HepG2 (cell line): Measurements from ENCODE around the gene C16orf95. TPM values are rescaled to one million over a fixed set of nuclear protein-coding genes. Genes with fewer than 3 reads are reported as not detected.

Experiments
- CENPBD1 ChIP-seq: sonication (generic); formaldehyde crosslinking; IDR thresholded peaks from 2 replicates; pipeline ENCODE4 v1.8.0; 2022; ENCODE audit warnings: missing genetic modification reagents, low read depth, mild to moderate bottlenecking, borderline replicate concordance
- CHCHD3 ChIP-seq: sonication (generic); formaldehyde crosslinking; IDR thresholded peaks from 2 replicates; pipeline ENCODE4 v1.8.0; 2022; ENCODE audit warnings: mild to moderate bottlenecking, missing genetic modification reagents, moderate library complexity
- FUBP1 ChIP-seq: sonication (generic); formaldehyde crosslinking; IDR thresholded peaks from 2 replicates; pipeline ENCODE4 v1.5.1; 2020; ENCODE audit warnings: missing genetic modification reagents, mild to moderate bottlenecking, borderline replicate concordance
- GATAD1 ChIP-seq: IDR thresholded peaks from 2 replicates; pipeline ENCODE4 v1.6.1; 2016; ENCODE audit warnings: missing genetic modification reagents, missing compliant biosample characterization
- MED13 ChIP-seq: sonication (generic); formaldehyde crosslinking; IDR thresholded peaks from 2 replicates; pipeline ENCODE4 v1.5.0; 2020; ENCODE audit warnings: missing genetic modification reagents
- POLR2A ChIP-seq, 2 experiments: IDR thresholded peaks; 2 replicates each; pipeline ENCODE4 v1.6.1; 2011; ENCODE audit warnings: low read depth in 2 of 2, low read length in 2 of 2, mild to moderate bottlenecking in 1 of 2, moderate library complexity in 1 of 2; ENCODE audit not compliant: insufficient read depth in 1 of 2
- PREB ChIP-seq: sonication (generic); formaldehyde crosslinking; IDR thresholded peaks from 2 replicates; pipeline ENCODE4 v1.4.0; 2020; ENCODE audit warnings: missing genetic modification reagents
- PTBP1 ChIP-seq: fragments of 200-400 bp; formaldehyde crosslinking; IDR thresholded peaks from 2 replicates; pipeline ENCODE4 v1.6.1; 2018; ENCODE audit warnings: low read length, low read depth; ENCODE audit not compliant: poor library complexity, severe bottlenecking
- SATB2 ChIP-seq: sonication (generic); formaldehyde crosslinking; IDR thresholded peaks from 2 replicates; pipeline ENCODE4 v1.5.0; 2020; ENCODE audit warnings: missing genetic modification reagents
- SIX4 ChIP-seq: sonication (generic); formaldehyde crosslinking; IDR thresholded peaks from 2 replicates; pipeline ENCODE4 v1.4.0; 2020; ENCODE audit warnings: missing genetic modification reagents
- SMARCC2 ChIP-seq: fragments of 450-650 bp; IDR thresholded peaks from 2 replicates; pipeline ENCODE4 v1.6.1; 2017; ENCODE audit warnings: antibody characterized with exemption, mild to moderate bottlenecking
- TBL1XR1 ChIP-seq: fragments of 150-350 bp; IDR thresholded peaks from 2 replicates; pipeline ENCODE4 v1.6.1; 2014; ENCODE audit warnings: borderline replicate concordance, low read length; ENCODE audit not compliant: partially characterized antibody
- THAP9 ChIP-seq: sonication (generic); formaldehyde crosslinking; IDR thresholded peaks from 2 replicates; pipeline ENCODE4; 2020; ENCODE audit warnings: missing genetic modification reagents, mild to moderate bottlenecking, borderline replicate concordance
- ZBTB4 ChIP-seq: sonication (generic); formaldehyde crosslinking; IDR thresholded peaks from 2 replicates; pipeline ENCODE4 v1.4.0; 2020; ENCODE audit warnings: missing genetic modification reagents, mild to moderate bottlenecking, borderline replicate concordance
- ZNF180 ChIP-seq: sonication (generic); formaldehyde crosslinking; IDR thresholded peaks from 2 replicates; pipeline ENCODE4 v1.4.0; 2020; ENCODE audit warnings: low read depth, missing genetic modification reagents, borderline replicate concordance
- ZNF20 ChIP-seq: sonication (generic); formaldehyde crosslinking; IDR thresholded peaks from 2 replicates; pipeline ENCODE4 v1.4.0; 2020; ENCODE audit warnings: mild to moderate bottlenecking, moderate library complexity, missing genetic modification reagents
- ZNF224 ChIP-seq: sonication (generic); formaldehyde crosslinking; IDR thresholded peaks from 2 replicates; pipeline ENCODE4 v1.5.0; 2020; ENCODE audit warnings: mild to moderate bottlenecking, missing genetic modification reagents
- ZNF296 ChIP-seq: sonication (generic); formaldehyde crosslinking; conservative IDR thresholded peaks from 2 replicates; pipeline ENCODE4 v1.5.0; 2020; ENCODE audit warnings: mild to moderate bottlenecking, missing genetic modification reagents
- ZNF674 ChIP-seq: sonication (generic); formaldehyde crosslinking; IDR thresholded peaks from 2 replicates; pipeline ENCODE4 v1.5.0; 2020; ENCODE audit warnings: low read depth, mild to moderate bottlenecking, missing genetic modification reagents
- ZNF878 ChIP-seq: sonication (generic); formaldehyde crosslinking; IDR thresholded peaks from 2 replicates; pipeline ENCODE4 v1.8.1; 2023; ENCODE audit warnings: mild to moderate bottlenecking, missing genetic modification reagents, moderate library complexity
- polyA plus RNA-seq, 8 experiments: library from polyadenylated mRNA; depleted of rRNA in 3 of 8; stranded (reverse) in 7 of 8; unstranded in 1 of 8; fragments of >200 nt; fragmentation: Illumina TruSeq in 4 of 8; extraction: Trizol in 4 of 8; gene quantifications; 2 replicates each; pipeline versions ENCODE4 v1.2.1 to v1.2.3, GENCODE V29; 2011 to 2016; ENCODE audit warnings: low read depth in 4 of 8, missing spikeins in 1 of 8, mixed read lengths in 1 of 8; ENCODE audit not compliant: insufficient read depth in 1 of 8
- total RNA-seq, 5 experiments: library from RNA; depleted of rRNA; stranded (reverse); fragments of >200 nt; fragmentation: Illumina TruSeq; extraction: Trizol; gene quantifications; 2 replicates each; pipeline ENCODE4 v1.2.3, GENCODE V29; 2016; ENCODE audit warnings: low read depth in 1 of 5

The C16orf95 gene
- total and polyA plus RNA-seq, 2 of the 13 experiments (the other 11 are each of a cell fraction or from before 2014, with no cell fraction given): 2.8 to 8.6 TPM

- TF ChIP-seq PREB (CRISPR knock-in tag): no peak
- TF ChIP-seq ZNF180: no peak
- TF ChIP-seq SMARCC2: no peak
- peak; percentile 74; the same call in 1 of the 2 replicates for TF ChIP-seq ZBTB4 (CRISPR knock-in tag)
- TF ChIP-seq THAP9 (CRISPR knock-in tag): no peak
- TF ChIP-seq ZNF674 (CRISPR knock-in tag): no peak
- no peak for TF ChIP-seq SIX4 (CRISPR knock-in tag)
- no peak for TF ChIP-seq ZNF296 (CRISPR knock-in tag)
- no peak for TF ChIP-seq CENPBD1 (CRISPR knock-in tag)
- TF ChIP-seq MED13: no peak
- TF ChIP-seq ZNF224 (CRISPR knock-in tag): no peak
- no peak for TF ChIP-seq TBL1XR1
- TF ChIP-seq SATB2 (CRISPR knock-in tag): no peak
- TF ChIP-seq POLR2A (IDR thresholded peaks at IDR 0.05; ENCODE audit: insufficient read depth in 1 of 2, low read depth in 2 of 2, low read length in 2 of 2): no peak
- no peak for TF ChIP-seq CHCHD3 (CRISPR knock-in tag)
- TF ChIP-seq GATAD1 (CRISPR knock-in tag): no peak
- TF ChIP-seq ZNF878 (CRISPR knock-in tag): no peak
- no peak for TF ChIP-seq ZNF20
- TF ChIP-seq PTBP1: no peak
- TF ChIP-seq FUBP1: no peak
Observed at GRCh38 chr16:87278191-87279093, 38.8 kb downstream of the C16orf95 start (continued).
